Left forelimb (tissue), 1 donor: ENCODE data around the gene EDEM3.
A peak's percentile ranks its signal among the peaks of the same experiment; 100 is the strongest.
"Not testable (repeated sequence)": the region's sequence is repeated elsewhere in the genome, so short reads cannot be mapped to it uniquely, and the experiment has no call there.

Experiments
- DNase-seq: peaks from one replicate; pipeline ENCODE4 v3.0.0-alpha.2; 2018; ENCODE audit warnings: low spot score

EDEM3 gene

DNA sequence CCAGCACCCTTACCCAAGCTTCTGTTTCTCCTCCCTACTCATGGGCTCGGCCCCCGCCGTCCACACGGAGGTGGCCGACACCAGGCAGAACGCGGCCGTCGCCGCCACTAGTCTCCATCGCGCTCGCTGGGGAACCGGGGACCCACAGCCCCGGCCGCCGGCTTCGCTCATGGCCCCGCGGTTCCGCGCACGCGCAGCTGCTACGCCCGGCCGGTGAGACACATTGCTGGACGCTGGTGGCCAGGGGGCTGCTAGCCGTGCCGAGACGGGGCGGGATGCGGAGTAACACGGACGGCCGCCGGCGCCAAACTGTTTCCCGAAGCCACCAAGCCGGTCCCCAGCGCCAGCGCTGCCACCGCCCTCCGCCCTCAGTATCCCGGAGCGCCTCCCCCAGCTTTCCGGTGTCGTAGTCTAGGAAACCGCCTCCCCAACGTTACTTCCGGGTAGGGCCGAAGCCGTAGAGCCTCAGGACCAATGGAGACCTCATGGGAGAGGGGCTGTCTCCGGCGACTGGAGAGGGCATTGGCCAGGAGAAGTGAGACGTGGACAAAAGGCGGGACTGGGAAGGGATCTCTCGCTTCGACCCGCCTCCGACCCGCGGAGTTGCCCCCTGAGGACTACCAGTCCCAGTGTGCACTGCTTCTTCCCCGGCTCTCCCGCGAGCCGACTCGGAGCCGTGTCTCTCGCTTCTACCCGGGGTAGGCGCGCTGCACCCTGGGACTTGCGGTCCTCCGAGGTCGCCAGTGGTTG, at the start of gene EDEM3:
Gene EDEM3 (minus strand): TSS at position 383 of the 750 bp plus-strand sequence. CDS start 212 bp downstream, at position 171.
- peak; percentile 99 for DNase-seq

DNA sequence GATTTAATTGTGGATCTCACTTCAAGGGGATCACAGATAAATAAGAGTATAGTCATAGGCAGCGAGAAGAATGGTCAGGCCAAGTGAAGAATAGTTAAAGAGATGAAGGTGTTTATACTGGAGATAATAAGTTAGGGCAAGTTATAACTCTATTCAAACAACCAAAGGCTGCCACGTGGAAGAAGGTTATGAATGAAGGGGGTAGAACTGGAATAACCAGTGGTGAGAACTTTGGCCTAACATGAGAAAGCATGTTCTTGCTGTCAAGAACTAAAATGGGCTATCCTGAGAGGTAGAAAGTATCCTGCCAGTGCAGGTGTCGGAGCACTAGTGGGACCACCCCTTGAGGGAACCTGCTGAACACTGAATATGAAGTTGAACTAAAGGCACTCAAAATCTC, 49.6 kb upstream of the EDEM3 start:
- DNase-seq: no peak

GRCh38 chr1:184803180-184803492, 48.5 kb upstream of the EDEM3 start:
- no peak for DNase-seq

- DNase-seq: no peak
Measured at GRCh38 chr1:184802354-184803179, 47.9 kb upstream of the EDEM3 start.

- DNase-seq: no peak
Measured at GRCh38 chr1:184801503-184801902, 46.8 kb upstream of the EDEM3 start.

DNA sequence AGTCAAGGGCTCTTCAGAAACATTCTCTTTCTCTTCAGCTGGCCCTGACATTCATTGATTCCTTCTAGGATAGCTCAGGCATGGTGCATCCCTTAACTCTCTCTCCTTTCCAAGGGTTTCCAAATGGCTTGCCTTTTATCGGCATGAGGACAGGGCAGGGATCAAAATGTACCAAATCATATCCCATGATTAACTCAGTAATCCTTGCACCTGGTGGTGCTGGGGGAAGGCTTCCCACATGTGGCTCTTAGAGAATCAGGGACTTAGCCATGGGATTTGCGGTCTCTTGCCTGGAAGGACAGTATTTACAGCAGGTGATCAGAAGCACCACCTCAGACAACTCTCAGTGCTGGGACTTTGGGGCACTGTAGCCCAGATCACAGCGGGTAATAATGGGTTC, 46.2 kb upstream of the EDEM3 start:
- no peak for DNase-seq

DNA sequence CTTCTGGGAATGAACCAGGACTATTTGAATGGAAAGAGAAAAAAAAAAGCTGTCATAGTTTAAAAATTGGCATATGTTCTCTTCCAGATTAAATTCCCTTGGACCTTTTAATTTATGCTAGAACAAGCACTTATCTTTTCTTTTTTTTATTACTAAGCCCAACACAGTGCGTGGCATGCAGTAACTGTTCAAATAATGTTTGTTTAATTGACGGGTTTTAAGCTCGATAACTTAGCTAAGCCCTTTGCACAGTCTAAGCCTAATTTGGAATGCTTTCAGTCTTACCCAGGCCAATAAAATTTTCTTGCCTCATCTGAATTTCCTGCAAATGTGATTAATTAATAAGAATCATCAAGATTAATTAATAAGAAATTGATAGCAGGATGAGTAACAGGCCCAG, 39.3 kb upstream of the EDEM3 start:
- DNase-seq: no peak

GRCh38 chr1:184792450-184792969, 37.9 kb upstream of the EDEM3 start:
- peak; percentile 71 for DNase-seq

DNA sequence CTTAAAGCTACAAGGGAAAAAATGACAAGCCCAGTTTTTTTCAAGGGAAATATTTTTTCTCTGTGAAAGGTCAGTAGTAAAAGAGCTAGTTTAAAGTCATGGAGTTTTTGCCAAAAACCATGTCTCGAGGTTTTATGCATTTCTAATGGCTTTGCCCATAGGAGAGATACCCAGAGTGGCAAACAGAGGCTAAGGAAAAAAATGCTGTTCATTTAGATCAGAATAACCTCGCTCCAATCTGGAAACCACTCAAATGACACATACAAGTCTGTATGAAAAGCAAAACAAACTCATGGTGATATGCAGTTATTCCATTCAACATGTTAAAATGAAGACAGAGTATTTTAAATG, 36.9 kb upstream of the EDEM3 start:
- DNase-seq: no peak

GRCh38 chr1:184790642-184791549, 36.2 kb upstream of the EDEM3 start:
- DNase-seq: no peak

- DNase-seq: no peak
Measured at GRCh38 chr1:184789884-184790283, 35.2 kb upstream of the EDEM3 start.

GRCh38 chr1:184788970-184789369, 34.3 kb upstream of the EDEM3 start:
- DNase-seq: no peak

DNA sequence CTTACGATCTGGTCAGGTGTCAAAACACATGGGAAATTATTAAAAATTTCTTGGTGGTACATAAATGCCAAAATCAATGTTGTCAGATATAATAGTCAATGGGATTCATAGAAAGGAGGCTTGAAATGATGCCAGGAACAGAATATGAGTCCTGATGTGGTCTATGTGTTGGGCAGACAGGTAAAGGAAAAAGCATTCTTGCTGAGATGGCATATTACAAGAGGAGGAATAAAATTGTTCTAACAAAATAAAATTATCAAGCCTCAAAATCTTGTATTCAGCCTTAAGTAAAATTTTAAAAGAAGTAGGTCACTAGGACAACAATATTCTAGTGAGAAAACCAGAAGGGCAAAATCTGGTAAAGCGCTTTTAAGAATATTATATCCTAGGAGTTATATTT, 30.9 kb upstream of the EDEM3 start:
- DNase-seq: no peak

GRCh38 chr1:184783723-184784122, 29.1 kb upstream of the EDEM3 start:
- DNase-seq: not testable (repeated sequence)

GRCh38 chr1:184781941-184782340, 27.3 kb upstream of the EDEM3 start:
- no peak for DNase-seq

DNA sequence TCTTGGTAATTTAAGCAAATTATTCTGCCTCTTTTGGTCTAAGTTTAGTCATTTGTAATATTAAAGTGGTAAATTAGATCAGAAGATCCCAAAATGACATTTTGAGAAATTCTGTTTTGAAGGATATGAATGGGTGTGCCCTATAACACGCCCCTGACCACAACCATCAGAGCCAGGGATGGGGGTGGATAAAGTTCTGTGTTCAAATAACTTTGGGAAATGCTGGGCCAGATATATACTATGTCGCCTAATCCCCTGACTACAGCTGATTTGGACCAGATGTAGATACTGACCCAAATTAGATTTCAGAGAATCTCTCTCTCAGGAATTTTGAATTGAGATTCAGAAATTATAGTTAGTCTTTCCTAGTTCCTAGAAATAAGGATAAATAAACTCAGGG, 21.2 kb upstream of the EDEM3 start:
- DNase-seq: no peak

DNA sequence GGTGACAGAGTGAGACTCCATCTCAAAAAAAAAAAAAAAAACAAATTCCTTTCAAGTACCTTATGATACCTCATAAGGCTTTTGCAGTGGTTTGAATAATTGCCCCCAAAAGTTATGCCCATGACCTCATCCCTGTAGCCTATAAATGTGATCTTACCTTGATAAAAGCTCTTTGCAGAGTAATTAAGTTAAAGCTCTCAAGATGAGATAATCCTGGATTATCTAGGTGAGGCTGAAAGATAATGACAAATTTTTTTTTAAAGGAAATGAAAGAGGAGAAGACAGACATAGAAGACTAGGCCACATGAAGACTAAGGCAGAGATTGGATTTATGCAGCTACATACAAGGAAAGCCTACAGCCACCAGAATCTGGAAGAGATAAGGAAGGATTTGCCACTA, 20.7 kb upstream of the EDEM3 start:
- no peak for DNase-seq

- DNase-seq: no peak
Measured at GRCh38 chr1:184773762-184774320, 19.2 kb upstream of the EDEM3 start.

GRCh38 chr1:184771190-184771691, 16.6 kb upstream of the EDEM3 start:
- no peak for DNase-seq

DNA sequence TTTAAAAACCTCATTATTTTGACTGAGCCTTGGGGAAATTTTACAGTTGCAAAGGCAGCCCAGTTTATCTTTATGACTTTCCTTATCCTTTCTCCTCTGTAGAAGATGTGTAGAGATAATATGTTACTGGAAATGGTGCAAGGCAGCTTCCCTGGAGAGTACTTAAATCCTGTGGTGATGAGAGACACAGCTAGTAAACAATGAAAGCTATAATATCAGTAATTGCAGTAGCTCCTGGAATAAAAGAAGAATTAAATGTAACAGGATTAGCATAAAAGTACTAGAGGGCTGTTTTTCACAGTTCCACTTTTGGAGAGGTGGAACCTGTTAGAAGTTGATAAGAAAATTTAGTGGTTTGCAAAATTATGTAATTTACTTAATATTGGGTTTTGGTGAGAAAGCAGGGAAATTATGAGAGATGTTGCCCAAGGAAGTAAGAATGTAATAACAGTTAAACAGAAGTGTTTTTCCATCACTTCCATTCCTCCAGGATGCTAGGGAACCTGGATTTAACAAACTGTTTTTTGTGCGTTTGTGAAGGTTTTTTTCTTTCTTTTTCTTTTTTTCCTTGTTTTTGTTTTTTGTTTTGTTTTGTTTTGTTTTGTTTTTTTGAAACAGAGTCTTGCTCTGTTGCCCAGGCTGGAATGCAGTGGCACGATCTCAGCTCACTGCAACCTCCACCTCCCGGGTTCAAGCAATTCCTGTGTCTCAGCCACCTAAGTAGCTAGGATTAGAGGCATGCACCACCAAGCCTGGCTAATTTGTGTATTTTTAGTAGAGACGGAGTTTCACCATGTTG, 15.7 kb upstream of the EDEM3 start:
- DNase-seq: no peak

DNA sequence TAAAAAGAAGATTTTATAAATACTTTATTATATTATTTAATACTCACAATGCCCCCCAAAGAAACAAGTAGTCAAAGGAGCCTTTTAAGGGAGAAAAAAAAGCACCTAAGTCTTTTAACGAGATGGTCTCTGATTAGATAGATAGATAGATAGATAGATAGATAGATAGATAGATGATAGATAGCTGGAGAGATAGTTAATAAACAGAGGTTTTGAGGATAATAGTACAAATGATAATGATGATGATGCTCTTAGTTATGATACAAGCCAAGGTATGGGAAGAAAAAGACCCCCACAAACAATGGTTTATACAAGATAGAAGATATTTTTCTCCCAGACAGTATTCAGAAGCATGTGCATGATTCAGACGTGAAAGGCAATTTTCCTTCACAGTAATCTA, 14.6 kb upstream of the EDEM3 start:
- no peak for DNase-seq
